DMS153 treated with DMSO at 0.1 percent for 48 hours (cell line): Measurements from ENCODE around the gene SMC4.

Experiments used
- DNase-seq: peaks from one replicate; lab custom pipeline; 2025; ENCODE audit not compliant: unreplicated experiment; lab: John Stamatoyannopoulos, UW

SMC4 gene

GRCh38 chr3:160475884-160476283 is 76.4 kb downstream of the SMC4 start:
- DNase-seq = no peak

- DNase-seq = no peak
These were observed 78.3 kb downstream of the SMC4 start for GRCh38 chr3:160477750-160478149.

- no peak for DNase-seq
These were observed 78.9 kb downstream of the SMC4 start for GRCh38 chr3:160478338-160478737.

DNA sequence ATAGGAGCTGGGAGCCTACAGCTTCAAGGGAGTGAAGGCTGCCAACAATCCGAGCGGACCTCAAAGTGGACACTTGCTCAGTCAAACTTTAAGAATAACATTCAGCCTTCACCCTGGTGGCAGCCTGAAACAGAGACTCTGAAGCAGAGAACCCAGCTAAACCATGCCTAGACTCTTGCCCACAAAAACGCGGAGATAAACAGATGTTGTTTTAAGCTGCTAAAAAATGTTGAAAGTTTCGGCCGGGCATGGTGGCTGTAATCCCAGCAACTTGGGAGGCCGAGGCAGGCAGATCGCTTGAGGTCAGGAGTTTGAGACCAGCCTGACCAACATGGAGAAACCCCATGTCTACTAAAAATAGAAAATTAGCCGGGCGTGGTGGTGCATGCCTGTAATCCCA is 79.9 kb downstream of the SMC4 start:
- DNase-seq = no peak

DNA sequence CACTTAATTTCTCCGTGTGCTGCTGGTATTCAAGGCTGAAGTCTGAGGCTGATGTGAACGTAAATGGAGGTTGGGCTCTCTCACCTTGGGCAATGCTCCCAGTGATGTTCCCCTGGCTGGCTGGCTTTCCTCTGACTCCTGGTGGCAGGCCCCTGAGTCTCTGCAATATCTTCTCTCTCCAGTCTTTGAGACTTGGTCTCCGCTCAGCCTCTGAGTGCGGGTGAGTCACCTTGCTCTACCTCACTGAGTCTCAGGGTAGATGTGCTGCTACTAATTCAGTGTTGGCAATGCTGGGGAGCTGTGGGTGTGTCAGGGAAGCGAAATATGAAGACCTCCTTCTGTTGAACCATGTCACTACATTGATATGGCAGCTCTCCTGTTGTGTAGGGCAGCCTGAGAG is 81.5 kb downstream of the SMC4 start:
- DNase-seq = no peak

- DNase-seq = no peak
These were observed 82.4 kb downstream of the SMC4 start for GRCh38 chr3:160481856-160482255.

DNA sequence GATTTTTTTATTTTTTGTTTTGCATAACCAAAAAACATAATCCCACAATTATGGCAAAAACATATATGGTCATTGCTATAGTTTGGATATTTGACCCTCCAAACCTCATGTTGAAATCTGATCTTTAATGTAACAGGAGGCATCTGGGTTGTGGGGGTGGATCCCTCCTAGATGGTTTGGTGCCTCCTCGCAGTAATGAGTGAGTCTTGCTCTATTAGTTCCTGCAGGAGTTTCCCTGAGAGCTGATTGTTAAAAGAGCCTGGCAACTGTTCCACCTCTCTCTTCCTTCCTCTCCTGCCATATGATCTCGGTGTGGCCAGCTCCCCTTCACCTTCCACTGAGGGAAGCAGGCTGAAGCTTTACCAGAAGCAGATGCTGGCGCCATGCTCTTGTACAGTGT is 83.3 kb downstream of the SMC4 start:
- DNase-seq = no peak
